ENCODE results near the gene GTF2A1.
"Not testable (repeated sequence)": the region's sequence is repeated elsewhere in the genome, so short reads cannot be mapped to it uniquely, and the experiment has no call there.

The GTF2A1 gene

GRCh38 chr14:81246461-81247270, 25.9 kb upstream of the GTF2A1 start:
- TF ChIP-seq, protein P1, sequence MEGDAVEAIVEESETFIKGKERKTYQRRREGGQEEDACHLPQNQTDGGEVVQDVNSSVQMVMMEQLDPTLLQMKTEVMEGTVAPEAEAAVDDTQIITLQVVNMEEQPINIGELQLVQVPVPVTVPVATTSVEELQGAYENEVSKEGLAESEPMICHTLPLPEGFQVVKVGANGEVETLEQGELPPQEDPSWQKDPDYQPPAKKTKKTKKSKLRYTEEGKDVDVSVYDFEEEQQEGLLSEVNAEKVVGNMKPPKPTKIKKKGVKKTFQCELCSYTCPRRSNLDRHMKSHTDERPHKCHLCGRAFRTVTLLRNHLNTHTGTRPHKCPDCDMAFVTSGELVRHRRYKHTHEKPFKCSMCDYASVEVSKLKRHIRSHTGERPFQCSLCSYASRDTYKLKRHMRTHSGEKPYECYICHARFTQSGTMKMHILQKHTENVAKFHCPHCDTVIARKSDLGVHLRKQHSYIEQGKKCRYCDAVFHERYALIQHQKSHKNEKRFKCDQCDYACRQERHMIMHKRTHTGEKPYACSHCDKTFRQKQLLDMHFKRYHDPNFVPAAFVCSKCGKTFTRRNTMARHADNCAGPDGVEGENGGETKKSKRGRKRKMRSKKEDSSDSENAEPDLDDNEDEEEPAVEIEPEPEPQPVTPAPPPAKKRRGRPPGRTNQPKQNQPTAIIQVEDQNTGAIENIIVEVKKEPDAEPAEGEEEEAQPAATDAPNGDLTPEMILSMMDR (IDR thresholded peaks at IDR 0.05; ENCODE audit: insufficient read depth, low read depth, low read length, missing control alignments): no peak
- no peak overlapping the region for H3K4me3 ChIP-seq (ENCODE audit: low read length)
- peak; percentile 87 for DNase-seq (ENCODE audit: low read depth)

- no peak for DNase-seq (ENCODE audit: low read depth)
- TF ChIP-seq, protein P1 (IDR thresholded peaks at IDR 0.05; ENCODE audit: insufficient read depth, low read depth, low read length, missing control alignments): no peak
- no peak overlapping the region for H3K4me3 ChIP-seq (ENCODE audit: low read length)
Observed at GRCh38 chr14:81245771-81246170, 25.0 kb upstream of the GTF2A1 start.

- H3K4me3 ChIP-seq (ENCODE audit: low read length); DNase-seq (ENCODE audit: low read depth): not testable (repeated sequence)
Observed at GRCh38 chr14:81244431-81244830, 23.7 kb upstream of the GTF2A1 start.

GRCh38 chr14:81243499-81243898, 22.7 kb upstream of the GTF2A1 start:
- TF ChIP-seq, protein P1 (IDR thresholded peaks at IDR 0.05; ENCODE audit: insufficient read depth, low read depth, low read length, missing control alignments): no peak
- no peak for DNase-seq (ENCODE audit: low read depth)

GRCh38 chr14:81236849-81237248, 16.1 kb upstream of the GTF2A1 start:
- H3K4me3 ChIP-seq (ENCODE audit: low read length); DNase-seq (ENCODE audit: low read depth): not testable (repeated sequence)

More at GRCh38 chr14:81243499-81243898, 22.7 kb upstream of the GTF2A1 start:
- H3K4me3 ChIP-seq (ENCODE audit: low read length): no peak overlapping the region

- no peak overlapping the region for H3K4me3 ChIP-seq (ENCODE audit: low read length)
- no peak for DNase-seq (ENCODE audit: low read depth)
- TF ChIP-seq, protein P1 (IDR thresholded peaks at IDR 0.05; ENCODE audit: insufficient read depth, low read depth, low read length, missing control alignments): no peak
Observed at GRCh38 chr14:81236138-81236537, 15.4 kb upstream of the GTF2A1 start.

GRCh38 chr14:81235096-81235495, 14.3 kb upstream of the GTF2A1 start:
- no peak overlapping the region for H3K4me3 ChIP-seq (ENCODE audit: low read length)
- TF ChIP-seq, protein P1 (IDR thresholded peaks at IDR 0.05; ENCODE audit: insufficient read depth, low read depth, low read length, missing control alignments): no peak
- DNase-seq (ENCODE audit: low read depth): no peak

DNA sequence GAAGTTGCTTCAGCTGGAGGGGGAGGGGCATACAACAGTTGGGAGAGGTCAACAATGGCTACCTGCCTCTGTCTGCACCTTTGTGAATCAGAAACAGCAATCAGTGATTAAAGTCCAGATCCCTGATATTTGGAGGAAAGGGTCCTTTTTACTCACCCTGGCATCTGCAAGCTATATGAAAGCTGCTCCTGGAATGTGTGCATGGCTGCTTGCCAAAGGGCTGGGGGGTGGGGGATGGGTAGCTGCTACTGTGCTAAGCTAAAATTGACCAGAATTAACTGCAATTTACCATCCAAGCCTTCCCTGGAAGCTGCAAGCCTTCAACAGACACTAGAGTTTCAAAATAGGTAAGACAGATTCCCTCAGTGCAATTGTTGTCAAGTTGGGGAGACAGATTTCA, 13.5 kb upstream of the GTF2A1 start:
- TF ChIP-seq, protein P1 (IDR thresholded peaks at IDR 0.05; ENCODE audit: insufficient read depth, low read depth, low read length, missing control alignments): no peak

More for the DNA sequence above, 13.5 kb upstream of the GTF2A1 start:
- no peak overlapping the region for H3K4me3 ChIP-seq (ENCODE audit: low read length)
- no peak for DNase-seq (ENCODE audit: low read depth)
